COLO668 (cell line): ENCODE data around the gene SCN7A.
A peak's percentile ranks its signal among the peaks of the same experiment; 100 is the strongest.

ENCODE experiments used
- DNase-seq: peaks from one replicate; lab custom pipeline; 2025; ENCODE audit not compliant: unreplicated experiment; lab: John Stamatoyannopoulos, UW

SCN7A gene

GRCh38 chr2:166404831-166405568, 89.0 kb downstream of the SCN7A start:
- DNase-seq: no peak

- no peak for DNase-seq
These were observed 99.8 kb downstream of the SCN7A start for GRCh38 chr2:166394245-166394644.

DNA sequence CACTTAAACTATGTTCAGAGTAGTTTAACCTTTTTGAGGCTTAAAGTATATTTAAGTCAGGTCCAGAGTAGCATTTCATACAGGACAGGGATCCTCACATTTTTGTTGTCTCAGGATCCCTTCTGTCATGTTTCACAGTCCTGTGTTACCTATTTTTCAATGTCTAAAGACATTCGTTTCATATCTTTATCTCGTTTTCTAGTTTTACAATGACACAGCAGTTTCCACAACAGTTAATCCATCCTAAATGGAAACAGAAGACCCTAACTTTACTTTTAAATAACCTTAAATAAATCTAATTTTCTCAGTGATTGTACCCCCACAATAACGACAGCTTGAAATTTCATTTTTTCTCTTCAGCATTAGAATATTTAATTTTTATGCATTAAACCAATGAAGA, 101.0 kb downstream of the SCN7A start:
- no peak for DNase-seq

DNA sequence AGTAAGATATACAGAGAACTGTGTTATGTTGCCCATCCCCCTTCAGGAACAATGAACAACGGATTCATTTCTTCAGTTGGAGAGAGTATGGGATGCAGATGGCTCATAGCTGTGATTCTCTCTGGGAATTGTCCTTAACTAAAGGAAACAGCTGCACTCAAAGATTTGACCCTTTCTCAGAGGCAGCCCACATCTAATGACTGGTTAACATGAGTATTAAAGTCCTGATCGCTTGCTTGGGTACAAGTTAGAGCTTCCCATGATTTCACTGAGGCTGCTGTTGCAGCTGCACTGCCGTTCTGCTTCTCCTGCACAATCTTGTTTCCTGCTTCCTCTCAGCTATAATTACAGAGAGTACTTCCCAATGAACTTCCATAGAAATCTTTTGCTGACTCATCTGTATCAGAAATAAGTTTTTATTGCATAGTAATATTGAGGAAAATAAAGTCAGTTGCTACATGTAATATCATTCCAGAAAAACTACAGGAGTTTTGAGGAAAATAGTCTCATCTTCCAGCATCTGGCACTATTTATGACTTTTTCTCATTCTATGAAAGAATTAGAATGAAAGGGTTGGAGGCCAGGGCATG, 105.5 kb downstream of the SCN7A start:
- DNase-seq: no peak

DNA sequence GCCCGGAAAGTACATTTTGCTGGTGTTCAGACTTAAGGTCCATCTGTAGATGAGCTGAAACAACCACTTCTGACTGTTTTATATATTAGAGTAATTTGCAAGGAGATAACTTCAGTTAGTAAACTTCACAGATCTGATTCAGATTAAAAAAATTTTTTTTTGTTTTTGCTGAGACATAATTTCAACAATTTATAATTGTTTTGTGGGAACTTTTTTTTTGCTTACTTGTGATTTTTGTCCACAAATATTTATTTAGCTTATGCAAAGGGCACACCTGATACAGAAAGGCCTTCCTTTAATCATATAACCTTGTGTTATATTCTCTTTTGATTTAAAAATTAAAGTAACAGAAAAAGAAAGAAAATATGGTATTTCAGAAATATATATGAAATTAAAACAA, 108.7 kb downstream of the SCN7A start:
- no peak for DNase-seq

- DNase-seq: no peak
These were observed 109.3 kb downstream of the SCN7A start for GRCh38 chr2:166384774-166385173.

GRCh38 chr2:166382448-166382847, 111.6 kb downstream of the SCN7A start:
- DNase-seq: no peak

DNA sequence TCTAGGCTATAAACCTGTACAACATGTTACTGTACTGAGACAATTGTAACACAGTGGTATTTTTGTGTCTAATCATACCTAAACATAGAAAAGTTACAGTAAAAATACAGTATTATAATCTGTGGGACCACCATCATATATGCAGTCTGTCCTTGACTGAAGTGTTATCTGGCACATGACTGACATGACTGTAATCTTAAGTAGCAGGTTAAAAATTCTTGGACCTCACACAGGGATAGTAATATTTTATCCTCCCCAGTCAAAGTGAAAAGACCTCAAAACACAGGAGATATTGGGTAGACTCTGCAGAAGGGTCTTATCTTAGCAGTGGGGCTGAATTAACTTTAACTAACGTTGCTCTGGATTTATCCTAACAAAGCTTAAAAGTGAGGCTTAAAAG, 113.4 kb downstream of the SCN7A start:
- no peak for DNase-seq

- no peak for DNase-seq
These were observed 117.2 kb downstream of the SCN7A start for GRCh38 chr2:166376873-166377272.

GRCh38 chr2:166376488-166376828, 117.6 kb downstream of the SCN7A start:
- no peak for DNase-seq

- DNase-seq: peak; percentile 96
These were observed 118.1 kb downstream of the SCN7A start, which contains the start of gene SCN9A for GRCh38 chr2:166375736-166376487. SCN9A (minus strand) TSS chr2:166375944; CDS start chr2:166311756, 64,188 bp downstream.

DNA sequence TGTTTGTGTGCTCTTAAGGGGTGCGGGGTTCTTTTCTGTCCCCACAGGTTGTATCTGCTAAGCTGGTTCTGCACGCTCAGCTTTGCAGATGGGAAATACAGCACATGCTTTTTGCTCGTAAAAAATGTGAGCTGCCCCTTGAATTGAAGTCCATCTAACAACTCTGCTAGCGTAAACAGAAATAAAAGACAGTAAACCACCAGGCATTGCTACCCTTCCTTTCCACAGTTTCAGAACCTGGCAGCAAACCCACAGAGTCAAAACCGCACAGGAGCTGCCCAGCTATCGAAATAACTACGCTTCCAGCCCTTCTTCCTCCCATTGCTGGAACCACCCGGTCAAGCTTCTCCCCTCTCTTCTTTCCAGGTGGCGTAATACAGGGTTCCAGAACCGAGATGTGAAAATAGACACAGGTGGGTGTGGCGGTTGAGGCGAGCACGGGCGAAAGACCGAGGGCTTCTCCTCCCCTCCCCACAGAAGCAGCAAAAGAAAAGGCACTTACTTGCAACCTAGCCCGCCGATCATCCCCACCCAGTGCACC, 118.8 kb downstream of the SCN7A start:
- DNase-seq: peak; percentile 46

DNA sequence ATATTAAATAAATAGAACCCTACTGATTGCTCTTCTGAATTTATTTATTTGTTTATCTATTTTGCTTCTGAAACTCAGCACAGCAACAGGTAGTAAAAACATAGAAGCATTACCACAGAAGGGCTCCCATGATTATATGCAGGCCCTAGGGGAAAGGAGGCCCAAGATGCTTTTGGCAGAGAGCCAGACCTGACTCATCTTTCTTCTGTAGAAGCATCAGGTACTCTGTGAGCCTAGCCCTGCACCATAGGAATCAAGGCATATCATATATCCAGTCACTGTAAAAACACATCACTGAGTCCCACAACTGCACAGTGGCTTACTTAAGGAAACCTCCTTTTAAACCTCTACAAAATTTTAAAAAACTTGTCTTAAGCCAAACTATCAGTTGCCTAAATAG, 120.1 kb downstream of the SCN7A start:
- peak; percentile 95 for DNase-seq

GRCh38 chr2:166373539-166373938, 120.5 kb downstream of the SCN7A start:
- no peak for DNase-seq

DNA sequence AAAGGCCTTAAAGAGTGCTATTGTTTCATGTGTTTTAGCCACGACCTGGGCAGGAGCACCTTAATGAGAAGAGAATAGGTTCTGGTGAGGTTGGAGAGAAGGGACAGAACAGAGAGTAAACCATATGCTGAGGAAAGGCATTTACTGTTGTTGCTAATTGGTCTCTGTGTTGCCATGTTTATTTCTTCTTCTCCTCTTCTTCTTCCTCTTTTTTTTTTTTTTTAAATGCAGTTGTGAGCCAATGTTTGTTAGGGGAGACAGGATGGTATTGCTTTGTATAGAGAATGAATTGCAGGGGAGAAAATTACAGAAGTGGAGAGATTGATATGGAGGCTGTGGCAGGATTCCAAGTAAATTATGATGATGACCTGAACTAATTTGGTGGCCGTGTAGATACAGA, 120.9 kb downstream of the SCN7A start:
- DNase-seq: no peak

GRCh38 chr2:166372046-166372445, 122.0 kb downstream of the SCN7A start:
- DNase-seq: no peak

DNA sequence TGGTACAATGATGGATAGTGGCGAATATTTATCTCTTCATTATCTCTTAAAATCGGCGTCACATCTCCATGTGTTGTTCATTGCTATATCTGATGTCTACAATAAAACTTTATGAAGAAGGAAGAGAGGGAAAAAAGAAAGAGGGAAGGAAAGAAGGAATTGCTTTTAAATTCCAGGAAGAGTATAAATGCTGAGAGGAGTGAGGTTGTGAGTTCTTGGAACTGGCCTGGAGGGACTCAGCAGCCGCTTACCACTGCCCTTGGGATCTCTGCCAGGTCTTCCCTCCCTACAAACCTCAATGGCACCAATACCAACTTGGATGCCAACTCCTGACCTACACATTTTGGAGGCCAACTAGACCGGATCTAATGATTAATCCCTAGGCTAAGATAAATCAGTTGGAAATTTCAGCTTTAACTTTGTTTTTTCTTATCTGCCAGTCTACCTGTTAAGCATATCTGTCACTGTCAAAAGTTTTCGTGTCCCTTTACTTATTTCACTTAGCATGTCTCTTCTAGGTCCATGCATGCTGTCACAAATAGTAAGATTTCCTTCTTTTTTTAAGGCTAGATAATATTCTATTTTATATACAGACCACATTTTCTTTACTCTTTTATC, 128.1 kb downstream of the SCN7A start:
- DNase-seq: no peak

GRCh38 chr2:166365239-166365638, 128.8 kb downstream of the SCN7A start:
- DNase-seq: no peak

DNA sequence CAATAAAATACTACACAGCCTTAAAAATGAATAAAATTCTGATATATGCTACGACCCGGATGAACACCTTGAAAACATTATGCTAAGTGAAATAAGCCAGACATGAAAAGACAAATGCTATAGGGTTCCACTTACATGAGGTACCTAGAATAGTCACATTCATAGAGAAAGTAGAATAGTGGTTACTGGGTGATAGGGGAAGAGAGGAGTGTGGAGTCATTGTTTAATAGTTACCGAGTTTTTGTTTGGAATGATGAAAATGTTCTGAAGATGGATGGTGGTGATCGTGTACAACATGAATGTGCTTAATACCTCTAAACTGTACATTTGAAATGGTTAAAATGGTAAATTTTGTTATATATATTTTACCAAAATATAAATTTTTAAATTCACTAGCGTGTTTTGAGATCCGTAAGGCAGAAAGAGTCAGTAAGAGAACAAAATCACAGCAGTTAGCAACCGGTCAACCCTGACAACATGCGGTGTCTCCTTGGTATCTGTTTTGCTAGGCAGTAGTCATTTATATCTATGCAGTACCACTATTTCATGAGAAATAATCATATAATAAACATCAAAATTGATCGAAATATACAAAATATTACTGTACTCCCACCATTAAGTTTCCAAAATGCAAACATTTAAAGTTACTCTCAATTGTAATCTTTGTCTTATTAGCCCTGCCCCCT, 129.4 kb downstream of the SCN7A start:
- DNase-seq: no peak

- DNase-seq: no peak
These were observed 132.5 kb downstream of the SCN7A start for GRCh38 chr2:166361351-166362153.
